Globus pallidus (tissue), 1 donor: ENCODE measurements around the gene MGMT.

ENCODE experiments used
- DNase-seq: peaks from one replicate; pipeline ENCODE4 v3.0.0-alpha.2; 2015; ENCODE audit warnings: low spot score

Gene MGMT

GRCh38 chr10:129594811-129595210, 127.8 kb downstream of the MGMT start:
- DNase-seq: no peak

DNA sequence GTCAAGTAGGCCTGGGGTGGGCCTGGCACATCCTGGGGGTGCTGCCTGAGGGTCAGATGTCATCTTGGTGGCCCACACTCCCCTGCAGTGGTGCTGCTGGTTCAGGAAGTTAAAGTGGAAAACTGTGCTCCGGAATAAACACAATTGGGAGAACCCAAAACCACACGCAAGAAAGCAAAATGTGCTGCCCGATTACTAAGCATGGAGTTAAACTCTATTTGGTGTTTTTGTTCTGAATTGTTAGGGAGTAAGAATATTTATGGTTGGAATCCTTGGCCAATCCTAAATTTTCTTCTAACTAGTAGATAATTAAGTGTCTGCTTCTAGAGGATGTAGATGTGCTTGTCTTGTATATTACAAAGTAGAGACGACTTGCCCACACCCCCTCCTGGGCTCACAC, 131.4 kb downstream of the MGMT start:
- DNase-seq: no peak

- DNase-seq: no peak
Measured at GRCh38 chr10:129599160-129599559, 132.1 kb downstream of the MGMT start.

- no peak for DNase-seq
Measured at GRCh38 chr10:129601737-129602136, 134.7 kb downstream of the MGMT start.

GRCh38 chr10:129602938-129603535, 136.0 kb downstream of the MGMT start:
- DNase-seq: no peak

DNA sequence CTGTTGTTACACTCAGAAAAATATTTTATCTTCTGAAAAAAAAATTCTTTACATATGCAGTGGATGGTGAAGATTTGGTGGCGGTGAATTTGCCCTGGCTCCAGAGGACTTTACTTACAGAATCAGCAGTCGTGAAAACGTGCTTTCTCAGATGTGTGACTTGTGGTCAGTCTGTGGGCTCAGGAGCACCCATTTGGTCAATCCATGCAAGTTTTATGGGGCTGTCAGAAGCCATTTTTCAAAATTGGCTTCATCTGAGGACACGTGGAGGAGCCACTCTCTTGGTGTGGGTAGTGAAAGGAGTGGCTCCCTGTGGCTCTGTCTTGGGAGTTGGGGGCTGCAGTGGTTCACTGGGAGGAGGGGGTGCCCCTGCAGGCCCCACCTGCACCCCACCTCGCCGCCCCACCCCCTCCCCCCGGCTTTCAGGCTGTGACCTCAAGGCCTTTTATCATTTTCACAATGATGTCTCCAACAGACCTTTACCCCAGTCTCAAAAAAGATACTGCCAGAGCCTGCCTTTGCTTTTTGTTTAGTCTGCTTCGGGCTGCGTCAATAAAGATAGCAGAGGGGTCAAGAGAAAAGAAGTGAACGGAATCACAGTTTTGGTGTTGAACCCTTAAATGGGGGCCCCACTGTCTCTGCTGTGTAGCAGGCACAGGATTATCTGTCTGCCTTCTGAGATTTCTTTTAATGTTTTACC, 137.4 kb downstream of the MGMT start:
- DNase-seq: no peak

GRCh38 chr10:129605266-129605985, 138.4 kb downstream of the MGMT start:
- no peak for DNase-seq

DNA sequence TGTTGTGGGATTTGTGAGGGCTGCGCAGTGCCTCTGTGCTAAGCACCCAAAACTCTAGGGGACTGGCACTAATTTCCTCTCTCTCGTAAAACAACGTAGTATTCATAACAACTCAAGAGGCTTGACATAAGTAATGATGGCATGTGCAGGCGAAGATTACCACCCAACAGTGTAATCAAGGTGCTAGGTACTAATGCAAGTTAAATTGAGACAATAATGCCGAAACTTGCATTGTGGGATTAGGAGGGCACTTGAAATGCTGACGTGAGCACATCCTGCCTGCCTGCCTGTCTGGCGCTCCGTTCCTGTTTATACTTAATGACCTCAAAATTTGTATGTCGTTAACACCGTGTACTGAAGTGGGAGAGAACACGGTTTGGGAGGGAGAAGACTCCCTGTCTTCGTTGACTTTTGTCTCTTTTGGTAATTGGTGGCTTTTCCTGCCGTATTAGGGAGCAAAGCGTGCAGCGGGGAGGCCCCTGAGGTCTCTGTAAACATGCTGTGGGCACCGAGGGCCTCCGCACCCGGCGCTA, 139.0 kb downstream of the MGMT start:
- DNase-seq: no peak

DNA sequence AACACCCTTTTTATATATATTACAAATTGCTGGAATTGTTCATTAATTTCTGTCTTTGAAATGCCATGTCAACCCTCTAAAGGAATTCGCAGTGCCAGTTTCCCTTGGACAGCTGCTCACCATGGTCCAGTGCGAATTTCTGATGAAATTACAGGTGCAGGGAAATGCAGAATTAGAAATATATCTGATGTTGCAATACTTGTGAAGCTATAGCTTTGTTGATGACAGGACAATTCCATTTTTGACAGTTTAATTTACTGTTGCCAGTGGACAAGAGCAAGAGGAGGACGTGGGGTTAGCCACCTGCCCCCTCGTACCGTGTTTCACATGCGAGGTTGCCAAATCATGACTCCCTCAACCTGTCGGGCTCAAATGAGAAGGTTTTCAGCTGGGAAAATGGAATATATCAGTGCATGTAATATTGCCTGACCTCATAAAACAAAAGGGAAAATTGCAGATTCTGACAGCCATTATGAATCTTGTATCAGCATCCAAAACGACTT, 140.6 kb downstream of the MGMT start:
- DNase-seq: no peak

DNA sequence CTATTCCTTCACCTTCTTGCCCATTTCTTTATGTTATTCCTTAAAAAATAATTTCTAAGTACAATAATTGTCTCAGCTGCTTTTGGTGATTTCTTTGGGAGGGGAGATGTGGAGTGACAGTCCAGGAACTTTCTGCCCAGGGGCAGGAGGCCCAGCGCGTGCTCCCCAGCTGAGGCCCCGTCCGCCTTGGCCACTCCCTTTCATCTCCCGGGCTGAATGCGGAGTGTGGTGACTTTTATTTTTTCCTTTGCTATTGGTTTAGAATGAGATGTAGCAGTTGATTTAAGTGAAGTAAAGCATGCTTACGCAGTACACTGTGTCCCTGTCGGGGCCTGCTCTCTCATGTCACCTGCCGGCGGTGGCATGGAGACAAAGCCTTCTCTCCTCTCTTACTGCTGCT, 141.6 kb downstream of the MGMT start:
- no peak for DNase-seq

DNA sequence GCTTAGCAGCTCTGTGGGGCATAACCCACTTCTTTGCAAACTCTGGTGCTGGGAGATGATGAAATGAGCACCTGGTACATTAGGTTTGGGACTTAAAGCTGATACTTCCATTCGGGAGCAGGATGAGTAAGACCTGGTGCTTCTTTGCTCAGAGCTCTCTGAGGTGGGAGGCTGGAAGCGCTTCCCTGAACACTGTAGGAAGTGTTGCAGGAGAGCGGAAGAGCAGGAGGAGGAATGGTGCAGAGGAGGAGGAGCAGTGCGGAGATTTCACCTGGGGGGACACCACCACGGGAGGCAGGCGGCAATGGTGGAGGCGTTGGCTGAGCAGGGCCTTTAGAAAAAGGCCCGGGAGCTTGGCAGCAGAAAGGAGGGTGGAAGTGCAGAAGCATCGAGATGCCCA, 142.5 kb downstream of the MGMT start:
- DNase-seq: no peak

DNA sequence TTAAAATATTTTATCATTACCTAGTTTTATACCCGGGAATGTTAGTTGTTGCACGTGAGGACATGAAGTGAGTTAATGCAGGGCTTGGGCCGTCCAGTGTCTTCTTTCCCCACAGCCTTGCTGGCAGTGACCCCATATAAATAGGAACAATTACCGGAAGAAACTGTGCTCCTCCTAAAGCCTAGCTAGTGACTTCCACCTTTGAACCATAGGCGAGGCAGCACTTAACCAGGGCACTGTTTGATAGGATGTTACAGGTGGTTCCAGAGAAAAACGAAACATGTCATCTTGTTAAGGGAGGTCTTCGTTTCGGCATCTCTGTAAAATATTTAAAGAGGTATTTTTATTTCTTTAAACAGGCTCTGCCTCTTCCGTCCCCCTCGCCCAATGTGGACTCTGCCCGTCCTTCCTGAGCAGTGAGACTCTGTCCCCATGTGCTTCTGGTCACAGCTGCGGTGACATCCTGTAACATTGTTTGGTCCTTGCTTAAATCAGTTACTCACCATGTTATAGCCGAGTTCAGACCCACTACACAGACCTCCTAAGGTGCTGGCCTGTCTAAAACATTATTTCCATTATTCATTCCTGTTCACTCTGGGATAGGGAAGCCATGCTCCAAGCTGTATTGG, 145.6 kb downstream of the MGMT start:
- DNase-seq: no peak

GRCh38 chr10:129613377-129613980, 146.4 kb downstream of the MGMT start:
- DNase-seq: no peak

DNA sequence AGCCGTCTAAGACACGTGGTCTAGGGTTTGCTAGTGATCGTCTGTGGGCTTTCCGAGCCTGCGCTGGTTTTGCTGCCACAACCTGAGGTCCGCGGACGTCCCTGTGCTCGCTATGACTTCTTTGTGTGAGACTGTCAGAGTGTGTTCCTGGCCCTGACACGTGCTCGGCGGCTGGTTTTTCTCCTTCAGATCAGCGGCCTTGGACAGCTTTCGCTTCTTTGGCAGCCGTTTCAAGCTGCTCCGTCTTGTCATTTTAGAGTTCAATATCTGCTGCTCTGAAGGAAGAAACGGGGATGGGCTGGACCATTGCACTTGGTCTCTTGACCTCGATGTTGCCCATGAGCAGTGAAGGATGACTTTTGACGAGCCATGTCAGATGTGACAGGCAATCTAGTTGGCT, 147.3 kb downstream of the MGMT start:
- DNase-seq: no peak

DNA sequence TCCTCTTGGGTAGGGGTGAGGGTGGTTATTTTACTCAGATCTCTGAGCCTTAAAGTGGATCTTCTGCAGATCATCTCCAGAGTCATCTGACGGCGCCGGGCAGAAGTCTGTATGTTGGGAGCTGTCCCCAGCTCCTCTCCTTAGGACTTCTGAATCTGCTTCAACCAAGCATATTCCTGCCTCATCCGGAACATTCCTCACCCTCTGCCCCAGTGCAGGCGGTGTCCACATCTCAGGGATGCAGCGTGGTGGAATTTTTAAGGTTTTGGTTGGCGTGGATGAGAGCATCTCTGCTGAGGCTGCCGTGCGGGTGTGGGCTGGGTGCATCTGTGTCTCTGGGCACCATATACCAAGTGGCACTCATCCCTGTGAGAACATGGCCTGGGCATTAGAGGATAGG, 148.3 kb downstream of the MGMT start:
- DNase-seq: no peak

- no peak for DNase-seq
Measured at GRCh38 chr10:129615921-129616525, 149.0 kb downstream of the MGMT start.

- no peak for DNase-seq
Measured at GRCh38 chr10:129617768-129618167, 150.7 kb downstream of the MGMT start.

- no peak for DNase-seq
Measured at GRCh38 chr10:129621062-129621461, 154.0 kb downstream of the MGMT start.

DNA sequence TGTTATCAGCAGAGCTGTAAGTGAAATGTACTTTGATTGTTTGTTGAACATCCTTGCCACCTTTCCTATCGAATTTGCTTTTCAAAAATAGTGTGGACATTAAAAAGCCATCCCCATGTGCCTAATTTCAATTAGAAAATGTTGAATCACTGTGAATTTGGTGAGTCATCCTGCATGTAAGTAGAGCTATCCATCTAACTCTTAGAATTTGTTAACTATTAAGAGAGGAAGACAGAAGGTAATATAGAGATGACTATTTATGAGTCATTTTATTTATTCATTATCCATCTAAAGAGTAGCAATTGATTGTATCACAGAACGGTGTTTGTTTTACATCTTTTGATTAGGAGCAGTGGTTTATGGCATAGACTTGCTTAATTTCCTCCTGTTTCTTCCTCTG, 154.7 kb downstream of the MGMT start:
- DNase-seq: no peak

- no peak for DNase-seq
Measured at GRCh38 chr10:129622291-129622690, 155.2 kb downstream of the MGMT start.

DNA sequence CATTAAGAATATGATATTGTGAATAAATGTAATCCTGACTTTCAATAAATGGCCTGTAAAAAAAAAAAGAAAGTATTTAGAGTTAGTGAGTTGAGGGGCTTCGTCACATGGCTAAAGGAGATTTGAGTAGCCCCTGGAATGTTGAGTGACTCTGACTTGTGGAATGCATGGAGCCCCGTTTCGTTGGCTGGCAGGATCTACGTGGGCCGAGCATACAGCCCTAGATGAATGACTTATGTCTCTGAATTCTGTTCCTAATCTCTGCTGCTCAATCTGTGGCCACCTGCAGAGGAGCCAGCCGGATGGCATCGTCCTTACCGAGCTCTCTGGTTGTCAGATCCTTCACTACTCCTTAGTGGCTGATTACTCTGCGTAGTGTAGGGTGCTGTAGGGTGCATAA, 155.7 kb downstream of the MGMT start:
- DNase-seq: no peak

DNA sequence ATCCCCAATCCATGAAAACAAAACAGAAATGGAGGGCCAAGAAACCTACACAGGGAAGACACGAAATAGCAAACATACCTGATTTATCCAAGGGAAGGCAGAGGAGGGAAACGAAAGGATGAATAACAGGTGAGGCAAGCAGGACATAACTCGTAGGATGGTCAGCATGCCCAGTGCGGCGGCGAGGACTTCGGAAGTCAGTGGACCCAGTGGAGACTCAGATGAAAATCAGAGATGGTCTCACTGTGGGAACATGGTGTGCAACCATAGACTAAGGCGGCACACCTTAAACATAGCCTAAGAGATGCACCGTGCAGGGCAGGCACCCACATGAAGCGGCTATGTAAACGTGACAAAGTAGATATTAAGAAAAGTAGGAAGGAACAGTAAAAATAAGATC, 157.5 kb downstream of the MGMT start:
- DNase-seq: no peak
